ENCODE data around the gene ZBP1.

- TF ChIP-seq CTCF (conservative IDR thresholded peaks at IDR 0.05; ENCODE audit: low read depth, low read length) (no peak), EZH2 (IDR thresholded peaks at IDR 0.05; ENCODE audit: low read length, unreplicated experiment) (no peak)
Measured at GRCh38 chr20:57624124-57624523, 3.9 kb upstream of the ZBP1 start.
